Measurements from ENCODE around the gene QKI. TPM values are rescaled to one million over a fixed set of nuclear protein-coding genes. Genes with fewer than 3 reads are reported as not detected.
"Not testable (repeated sequence)": the region's sequence is repeated elsewhere in the genome, so short reads cannot be mapped to it uniquely, and the experiment has no call there.

QKI gene
- total RNA-seq, 1 donor from 2014 or later, result 79.7 TPM

DNA sequence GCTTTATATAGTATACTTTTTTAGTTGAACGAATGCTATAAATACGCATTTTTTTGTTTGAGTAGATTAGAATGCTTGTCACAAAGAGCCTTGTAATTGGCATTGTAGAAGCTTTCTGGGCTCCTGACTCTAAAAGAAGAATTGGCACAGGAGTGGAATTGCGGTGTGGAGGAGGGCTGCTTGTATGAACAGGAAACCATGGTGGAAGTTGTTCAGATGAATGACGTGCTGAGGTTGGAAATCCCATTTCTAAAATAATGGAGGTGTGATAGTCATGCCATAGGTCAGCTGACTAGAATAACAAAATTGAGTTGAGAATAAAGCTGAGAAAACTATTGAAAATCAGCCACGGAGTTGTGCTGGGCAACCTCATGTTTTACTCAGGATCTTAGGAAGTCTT is 174.9 kb downstream of the QKI start:
- intact Hi-C loops (cut with micrococcal nuclease), result loop anchor here (10.0 kb wide), 1 partner anchor 365 kb away; no protein-coding TSS in a partner anchor
- Mint-ChIP-seq H3K4me1 (peaks cover 3% of the 10 kb centered on the region), H3K9me3 (peaks cover 22% of the 10 kb centered on the region), H3K27me3 (no peaks in the 10 kb centered on the region), H3K4me3 (no peak overlapping the region), H3K27ac (no peak overlapping the region), H3K36me3 (ENCODE audit: low read depth) (no peaks in the 10 kb centered on the region)
- DNase-seq, result no peak

DNA sequence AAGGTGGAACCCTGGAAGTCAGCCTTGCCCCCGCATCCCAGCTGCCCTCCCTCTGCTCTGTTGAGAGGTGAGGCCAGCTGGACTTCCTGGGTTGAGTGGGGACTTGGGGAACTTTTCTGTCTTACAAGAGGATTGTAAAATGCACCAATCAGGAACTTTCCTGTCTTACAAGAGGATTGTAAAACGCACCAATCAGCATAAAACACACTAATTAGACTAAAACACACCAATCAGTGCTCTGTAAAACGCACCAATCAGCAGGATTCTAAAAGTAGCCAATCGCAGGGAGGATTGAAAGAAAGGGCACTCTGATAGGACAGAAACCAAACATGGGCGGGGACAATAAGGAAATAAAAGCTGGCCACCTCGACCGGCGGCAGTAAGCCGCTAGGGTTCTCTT is 175.6 kb downstream of the QKI start:
- H3K4me3 Mint-ChIP-seq; DNase-seq; H3K27me3 Mint-ChIP-seq; H3K27ac Mint-ChIP-seq; H3K4me1 Mint-ChIP-seq; intact Hi-C loops (cut with micrococcal nuclease); H3K36me3 Mint-ChIP-seq (ENCODE audit: low read depth): not testable (repeated sequence)
- peaks cover 22% of the 10 kb centered on the region for H3K9me3 Mint-ChIP-seq

DNA sequence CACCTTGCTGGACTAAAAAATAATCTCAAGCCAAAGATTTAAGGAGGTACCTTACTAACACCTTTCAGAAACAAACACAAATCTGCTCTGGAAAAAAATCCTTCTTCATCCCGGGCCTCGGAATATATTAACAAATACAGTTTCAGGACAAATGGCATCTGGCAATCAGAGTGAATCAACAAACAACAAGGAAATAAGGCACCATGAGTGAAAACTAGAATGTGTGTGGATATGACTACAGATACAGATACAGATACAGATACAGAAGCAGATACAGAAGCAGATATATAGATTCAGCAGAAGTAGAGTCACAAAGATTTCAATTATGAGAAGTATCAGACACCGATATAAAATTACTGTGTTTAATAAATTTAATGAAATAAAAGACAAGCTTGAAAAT is 178.4 kb downstream of the QKI start:
- Mint-ChIP-seq H3K4me1 (no peaks in the 10 kb centered on the region), H3K27me3 (peaks cover 1% of the 10 kb centered on the region), H3K9me3 (peaks cover 22% of the 10 kb centered on the region), H3K36me3 (ENCODE audit: low read depth) (no peaks in the 10 kb centered on the region), H3K27ac (no peak overlapping the region), H3K4me3 (no peak overlapping the region)
- intact Hi-C loops (cut with micrococcal nuclease), result no loop called here
- no peak for DNase-seq

DNA sequence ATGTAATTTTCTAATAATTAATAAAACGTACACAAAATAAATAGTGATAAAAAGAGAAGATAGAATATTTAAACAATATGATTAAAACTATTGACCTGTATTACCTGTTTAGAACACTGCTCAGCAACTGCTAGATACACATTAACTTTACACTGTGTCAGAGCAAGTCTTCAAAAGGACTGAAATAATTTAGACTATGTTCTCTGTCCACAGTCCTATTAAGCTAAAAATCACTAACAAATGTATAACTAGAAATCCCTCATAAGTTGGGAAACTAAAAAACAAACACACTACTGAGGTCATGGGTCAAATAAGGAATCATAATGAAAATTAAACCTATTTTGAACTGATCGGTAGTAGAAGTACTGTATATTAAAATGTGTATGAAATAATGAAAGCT is 181.7 kb downstream of the QKI start:
- Mint-ChIP-seq H3K4me1 (no peaks in the 10 kb centered on the region), H3K27me3 (peaks cover 6% of the 10 kb centered on the region), H3K36me3 (ENCODE audit: low read depth) (no peaks in the 10 kb centered on the region), H3K9me3 (peaks cover 9% of the 10 kb centered on the region), H3K4me3 (no peak overlapping the region), H3K27ac (no peak overlapping the region)
- intact Hi-C loops (cut with micrococcal nuclease), result no loop called here
- no peak for DNase-seq

DNA sequence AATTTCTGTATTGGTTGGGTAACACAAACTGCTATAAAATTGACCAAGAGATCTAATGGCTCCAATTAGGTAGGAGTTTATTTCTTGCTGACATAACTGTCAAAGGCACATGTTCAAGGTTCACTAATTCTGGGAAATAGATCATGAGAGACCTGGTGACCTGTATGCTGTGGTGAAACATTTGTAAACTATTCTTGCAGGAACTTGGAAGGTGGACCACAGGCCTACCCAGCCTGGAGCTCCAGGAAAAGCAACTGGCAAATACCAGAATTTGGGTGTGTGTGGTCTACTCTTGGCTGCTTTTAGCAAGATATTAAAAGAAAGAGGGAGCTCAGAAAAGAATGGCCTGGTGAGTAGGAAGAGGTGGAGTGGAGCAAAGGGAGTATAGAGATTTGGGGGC is 184.6 kb downstream of the QKI start:
- intact Hi-C loops (cut with micrococcal nuclease), result no loop called here
- Mint-ChIP-seq H3K27me3 (peaks cover 6% of the 10 kb centered on the region), H3K4me3 (no peak overlapping the region), H3K4me1 (no peaks in the 10 kb centered on the region), H3K9me3 (no peaks in the 10 kb centered on the region), H3K27ac (no peak overlapping the region), H3K36me3 (ENCODE audit: low read depth) (no peaks in the 10 kb centered on the region)
- DNase-seq, result no peak

DNA sequence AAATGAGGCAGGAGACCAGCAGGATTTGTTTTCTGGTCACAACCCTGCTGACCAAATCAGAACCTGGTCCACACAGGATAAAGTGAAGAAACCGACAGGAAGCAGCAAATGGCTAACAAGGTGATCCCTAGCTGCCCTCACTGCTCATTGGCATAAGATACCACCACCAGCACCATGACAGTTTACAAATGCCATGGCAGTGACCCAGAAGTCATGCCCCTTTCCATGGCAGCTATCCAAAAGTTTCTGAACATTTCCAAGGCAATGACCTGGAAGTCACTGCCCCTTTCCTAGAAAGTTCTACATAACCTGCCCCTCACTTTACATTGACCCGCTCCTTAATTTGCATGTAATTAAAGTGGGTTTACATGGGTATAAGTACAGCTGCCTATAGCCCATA is 185.2 kb downstream of the QKI start:
- H3K4me3 Mint-ChIP-seq, result no peak overlapping the region
- DNase-seq, result no peak
- intact Hi-C loops (cut with micrococcal nuclease), result no loop called here
- H3K27ac Mint-ChIP-seq, result no peak overlapping the region
- peaks cover under 1% of the 10 kb centered on the region for H3K9me3 Mint-ChIP-seq
- peaks cover 6% of the 10 kb centered on the region for H3K27me3 Mint-ChIP-seq
- H3K4me1 Mint-ChIP-seq, result no peaks in the 10 kb centered on the region
- H3K36me3 Mint-ChIP-seq (ENCODE audit: low read depth), result no peaks in the 10 kb centered on the region

DNA sequence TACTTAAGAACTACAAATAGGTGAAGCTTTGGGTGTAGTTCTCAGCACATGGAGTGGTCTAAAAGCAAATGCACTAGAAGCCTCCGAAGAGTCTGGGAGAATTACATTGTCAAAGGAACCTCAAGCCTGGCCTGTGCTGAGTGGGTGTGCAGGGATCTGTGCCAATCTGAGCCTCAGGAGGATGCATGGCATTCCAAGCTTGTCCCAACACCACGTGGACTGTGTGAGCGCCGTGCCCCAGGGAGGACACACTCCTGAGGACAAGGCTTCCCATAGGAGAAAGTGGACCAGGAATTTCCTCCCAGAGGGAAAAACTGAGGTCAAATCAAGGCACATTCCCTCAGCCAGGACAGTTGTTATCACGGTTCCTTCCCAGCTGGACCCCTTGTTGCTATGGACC is 185.8 kb downstream of the QKI start:
- no peaks in the 10 kb centered on the region for H3K36me3 Mint-ChIP-seq (ENCODE audit: low read depth)
- no peaks in the 10 kb centered on the region for H3K4me1 Mint-ChIP-seq
- intact Hi-C loops (cut with micrococcal nuclease), result no loop called here
- no peak overlapping the region for H3K27ac Mint-ChIP-seq
- H3K4me3 Mint-ChIP-seq, result no peak overlapping the region
- DNase-seq, result no peak
- H3K9me3 Mint-ChIP-seq, result peaks cover 6% of the 10 kb centered on the region
- peaks cover 6% of the 10 kb centered on the region for H3K27me3 Mint-ChIP-seq

DNA sequence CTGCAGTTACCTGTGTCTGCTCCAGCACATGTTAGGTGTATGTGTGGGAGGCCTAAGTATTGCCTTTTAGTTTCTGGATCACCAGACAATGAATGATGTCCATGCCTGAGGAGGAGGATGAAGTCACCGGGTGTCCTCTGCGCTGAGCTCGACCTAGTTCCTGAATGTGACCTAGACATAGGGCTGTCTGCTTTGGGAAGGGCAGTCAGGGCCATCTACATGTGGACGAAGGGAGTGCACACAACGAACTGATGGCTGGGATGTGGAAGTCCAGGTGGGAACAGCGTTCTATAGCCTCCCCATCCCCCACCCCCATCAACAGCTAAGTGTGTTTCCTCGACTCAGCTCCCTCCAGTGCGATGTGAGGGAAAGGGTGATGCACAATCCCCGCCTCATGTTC is 186.3 kb downstream of the QKI start:
- Mint-ChIP-seq H3K9me3 (peaks cover 6% of the 10 kb centered on the region), H3K4me1 (no peaks in the 10 kb centered on the region), H3K27ac (no peak overlapping the region), H3K4me3 (no peak overlapping the region), H3K27me3 (peaks cover 6% of the 10 kb centered on the region), H3K36me3 (ENCODE audit: low read depth) (no peaks in the 10 kb centered on the region)
- intact Hi-C loops (cut with micrococcal nuclease), result no loop called here
- no peak for DNase-seq

DNA sequence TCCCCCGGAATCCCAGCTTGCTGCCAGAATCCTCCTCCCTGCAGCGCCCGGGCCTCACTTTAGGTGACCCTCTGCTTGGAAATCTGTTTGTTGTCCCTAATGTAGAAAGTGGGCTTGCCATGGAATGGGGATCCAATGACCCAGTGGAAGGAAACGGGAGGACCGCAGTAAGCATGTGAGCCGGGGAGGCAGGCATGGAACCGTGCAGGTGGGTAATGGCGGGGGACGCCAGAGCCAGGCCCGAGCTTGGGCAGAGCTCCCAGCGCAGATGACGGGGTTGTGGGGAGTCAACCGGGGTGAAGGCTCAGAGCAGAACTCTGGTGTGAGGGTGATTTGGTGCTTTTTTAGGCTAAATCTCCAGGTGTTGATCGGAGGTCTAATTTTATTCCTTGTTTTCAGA is 188.3 kb downstream of the QKI start:
- no peak for DNase-seq
- Mint-ChIP-seq H3K4me1 (no peaks in the 10 kb centered on the region), H3K9me3 (peaks cover 6% of the 10 kb centered on the region), H3K36me3 (ENCODE audit: low read depth) (no peaks in the 10 kb centered on the region), H3K27me3 (peaks cover 5% of the 10 kb centered on the region), H3K27ac (no peak overlapping the region), H3K4me3 (no peak overlapping the region)
- intact Hi-C loops (cut with micrococcal nuclease), result no loop called here

DNA sequence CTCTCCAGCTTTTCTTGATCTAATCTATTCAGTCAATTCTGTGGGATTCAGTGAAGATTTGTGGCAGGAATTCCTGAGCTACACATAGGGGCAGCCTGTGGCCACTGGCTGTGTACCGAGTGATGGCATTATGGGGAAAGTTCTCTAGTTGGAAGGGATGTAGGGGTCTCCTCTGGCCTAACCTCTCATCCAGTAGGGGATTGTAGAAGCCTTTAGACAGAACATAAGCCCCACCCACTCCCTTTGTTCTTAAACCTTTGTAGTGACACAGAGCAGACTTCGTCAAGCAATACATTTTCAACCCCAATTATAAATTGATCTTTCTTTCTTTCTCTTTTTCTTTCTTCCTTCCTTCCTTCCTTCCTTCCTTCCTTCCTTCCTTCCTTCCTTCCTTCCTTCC is 188.9 kb downstream of the QKI start:
- intact Hi-C loops (cut with micrococcal nuclease), result no loop called here
- no peak overlapping the region for H3K4me3 Mint-ChIP-seq
- no peaks in the 10 kb centered on the region for H3K36me3 Mint-ChIP-seq (ENCODE audit: low read depth)
- peaks cover 1% of the 10 kb centered on the region for H3K27me3 Mint-ChIP-seq
- no peak overlapping the region for H3K27ac Mint-ChIP-seq
- H3K4me1 Mint-ChIP-seq, result no peaks in the 10 kb centered on the region
- H3K9me3 Mint-ChIP-seq, result peaks cover 6% of the 10 kb centered on the region
- no peak for DNase-seq

DNA sequence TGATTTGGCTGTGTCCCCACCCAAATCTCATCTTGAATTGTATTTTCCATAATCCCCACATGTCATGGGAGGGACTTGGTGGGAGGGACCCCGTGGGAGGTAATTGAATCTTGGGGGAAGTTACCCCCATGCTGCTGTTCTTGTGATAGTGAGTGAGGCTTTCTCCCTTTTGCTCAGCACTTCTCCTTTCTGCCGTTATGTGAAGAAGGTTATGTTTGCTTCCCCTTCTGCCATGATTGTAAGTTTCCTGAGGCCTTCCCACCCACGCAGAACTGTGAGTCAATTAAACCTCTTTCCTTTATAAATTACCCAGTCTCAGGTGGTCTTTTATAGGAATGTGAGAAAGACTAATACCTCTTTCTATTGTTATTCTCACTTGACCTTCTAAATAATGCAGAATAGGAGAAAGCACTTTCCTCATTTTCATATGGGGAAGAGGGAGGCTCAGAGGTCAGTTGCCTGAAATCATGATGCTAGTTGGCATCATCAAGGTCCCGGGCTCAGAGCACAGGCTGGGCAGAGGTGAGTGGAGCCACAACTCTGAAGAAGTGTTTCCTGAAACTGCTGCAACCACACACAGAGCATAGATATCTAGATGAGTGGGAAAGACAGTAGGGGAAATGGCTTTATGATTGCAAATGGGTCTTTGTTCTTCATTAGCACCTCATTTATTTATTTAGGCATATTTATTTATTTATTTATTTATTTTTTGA is 191.0 kb downstream of the QKI start:
- H3K27ac Mint-ChIP-seq, result no peak overlapping the region
- no peak overlapping the region for H3K4me3 Mint-ChIP-seq
- no peaks in the 10 kb centered on the region for H3K36me3 Mint-ChIP-seq (ENCODE audit: low read depth)
- intact Hi-C loops (cut with micrococcal nuclease), result no loop called here
- H3K9me3 Mint-ChIP-seq, result peaks cover 6% of the 10 kb centered on the region
- no peaks in the 10 kb centered on the region for H3K27me3 Mint-ChIP-seq
- no peak for DNase-seq
- H3K4me1 Mint-ChIP-seq, result no peaks in the 10 kb centered on the region

DNA sequence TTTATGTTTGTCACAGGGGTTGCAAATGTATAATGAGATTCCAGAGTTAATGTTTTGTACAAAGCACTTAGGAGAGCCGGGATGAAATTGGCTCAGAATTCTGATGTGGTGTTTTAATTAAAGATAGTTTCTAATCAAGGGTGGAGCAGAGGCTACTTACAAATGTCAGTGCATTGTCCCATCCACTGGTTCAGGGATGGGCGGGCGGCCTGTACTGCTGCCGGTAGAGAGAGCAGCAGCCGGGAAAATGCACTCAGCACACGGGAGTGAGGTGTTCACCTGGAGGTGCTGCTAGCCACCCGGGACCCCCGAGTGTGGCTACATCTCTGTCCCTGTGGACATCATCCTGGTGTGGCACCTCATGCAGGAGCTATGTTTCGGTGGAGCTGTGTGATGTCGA is 193.3 kb downstream of the QKI start:
- H3K27me3 Mint-ChIP-seq, result no peaks in the 10 kb centered on the region
- DNase-seq, result no peak
- no peaks in the 10 kb centered on the region for H3K4me1 Mint-ChIP-seq
- no peak overlapping the region for H3K27ac Mint-ChIP-seq
- no peak overlapping the region for H3K4me3 Mint-ChIP-seq
- H3K36me3 Mint-ChIP-seq (ENCODE audit: low read depth), result no peaks in the 10 kb centered on the region
- intact Hi-C loops (cut with micrococcal nuclease), result no loop called here
- H3K9me3 Mint-ChIP-seq, result peaks cover 6% of the 10 kb centered on the region

DNA sequence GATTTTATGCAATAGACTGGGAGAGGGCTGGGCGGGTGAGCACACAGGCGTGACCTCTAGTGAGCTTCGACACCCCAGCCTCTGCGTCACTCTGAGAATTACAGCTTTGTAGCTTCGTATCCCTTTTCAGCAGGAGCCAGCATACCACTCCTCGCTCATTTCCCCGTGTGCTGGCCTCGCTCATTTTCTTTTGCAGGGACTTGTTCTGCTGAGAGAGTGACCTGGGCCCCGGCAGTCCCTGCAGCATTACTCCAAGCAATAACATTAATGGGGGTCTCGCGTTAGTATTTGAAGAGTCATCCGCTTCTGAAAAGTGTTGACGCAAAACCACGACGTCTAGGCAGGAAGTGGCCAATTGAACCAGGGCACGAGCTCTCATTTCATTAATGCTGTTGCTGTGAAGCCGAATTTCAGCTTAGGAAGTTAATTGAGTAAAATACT is 193.7 kb downstream of the QKI start:
- Mint-ChIP-seq H3K36me3 (ENCODE audit: low read depth) (no peaks in the 10 kb centered on the region), H3K4me3 (no peak overlapping the region), H3K27me3 (no peaks in the 10 kb centered on the region), H3K4me1 (no peaks in the 10 kb centered on the region), H3K9me3 (peaks cover 6% of the 10 kb centered on the region), H3K27ac (no peak overlapping the region)
- intact Hi-C loops (cut with micrococcal nuclease), result no loop called here
- DNase-seq, result no peak

DNA sequence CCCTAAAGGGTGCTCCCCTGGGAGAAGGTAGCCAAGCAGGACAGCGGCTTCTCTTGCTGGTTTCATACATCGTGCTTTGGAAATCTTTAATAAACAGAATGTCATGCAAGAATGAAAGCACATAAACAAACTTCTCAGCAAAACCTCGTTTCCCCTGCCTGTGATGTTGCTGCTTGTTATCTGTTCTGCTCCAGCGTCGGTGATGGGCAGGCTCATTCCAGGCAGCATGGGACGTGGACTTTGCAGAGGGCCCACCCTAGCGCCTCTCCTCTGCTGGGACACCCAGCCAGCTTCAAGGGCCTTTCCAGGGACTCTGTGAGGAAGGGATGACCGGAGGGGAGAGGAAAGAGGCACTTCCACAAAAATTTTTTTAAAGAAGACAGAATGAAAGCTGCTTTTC is 197.7 kb downstream of the QKI start:
- H3K4me1 Mint-ChIP-seq, result no peaks in the 10 kb centered on the region
- H3K36me3 Mint-ChIP-seq (ENCODE audit: low read depth), result no peaks in the 10 kb centered on the region
- H3K4me3 Mint-ChIP-seq, result no peak overlapping the region
- no peak overlapping the region for H3K27ac Mint-ChIP-seq
- H3K9me3 Mint-ChIP-seq, result no peaks in the 10 kb centered on the region
- no peak for DNase-seq
- intact Hi-C loops (cut with micrococcal nuclease), result no loop called here
- H3K27me3 Mint-ChIP-seq, result peaks cover 1% of the 10 kb centered on the region

DNA sequence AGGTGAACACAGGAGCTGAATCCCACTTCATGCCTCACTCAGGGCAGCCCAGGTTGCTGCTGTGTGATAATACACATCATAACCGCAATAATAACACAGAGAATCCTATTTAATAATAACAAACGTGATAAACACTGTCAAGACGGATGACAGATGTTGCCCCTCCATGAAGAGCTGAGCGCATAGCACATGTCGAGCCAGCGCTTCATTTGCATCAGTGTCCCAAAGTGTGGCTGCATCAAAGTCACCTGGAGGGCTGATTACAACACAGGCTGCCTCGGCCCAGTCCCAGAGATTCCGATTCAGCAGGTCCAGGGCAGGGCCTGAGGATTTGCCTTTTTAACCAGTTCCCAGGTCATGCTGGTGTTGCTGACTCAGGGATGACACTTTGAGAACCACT is 198.5 kb downstream of the QKI start:
- intact Hi-C loops (cut with micrococcal nuclease), result no loop called here
- H3K9me3 Mint-ChIP-seq, result no peaks in the 10 kb centered on the region
- H3K27me3 Mint-ChIP-seq, result peaks cover 1% of the 10 kb centered on the region
- no peak for DNase-seq
- no peaks in the 10 kb centered on the region for H3K36me3 Mint-ChIP-seq (ENCODE audit: low read depth)
- no peak overlapping the region for H3K27ac Mint-ChIP-seq
- no peaks in the 10 kb centered on the region for H3K4me1 Mint-ChIP-seq
- no peak overlapping the region for H3K4me3 Mint-ChIP-seq
